ENCODE measurements around the gene ROR2. TPM values are rescaled to one million over a fixed set of nuclear protein-coding genes. Genes with fewer than 3 reads are reported as not detected.

The ROR2 gene
- total and polyA plus RNA-seq, 2 of the 13 experiments (the other 11 are each of a cell fraction or from before 2014, with no cell fraction given) = not detected

- Histone ChIP-seq H3K27ac (ENCODE audit: extremely low read length, insufficient read depth, low read length) (no peak overlapping the region), H3K4me1 (ENCODE audit: insufficient read depth, low read length) (no peaks in the 10 kb centered on the region), H3K4me3 (replicated peaks in 1 of 3; ENCODE audit: insufficient read depth in 1 of 3, low read depth in 2 of 3, low read length in 3 of 3) (no peak overlapping the region), H2AFZ (ENCODE audit: low read length) (no peak overlapping the region), H3K27me3 (ENCODE audit: control insufficient read depth in 1 of 2, insufficient read depth in 2 of 2, low read length in 2 of 2) (peaks cover 5 to 61% of the 10 kb centered on the region in 2 experiments; a peak in 4 of 5 replicates), H3K9ac (ENCODE audit: insufficient read depth, low read depth, low read length) (no peak overlapping the region), H4K20me1 (ENCODE audit: insufficient read depth, low read length) (no peaks in the 10 kb centered on the region), H3K4me2 (ENCODE audit: low read depth, low read length) (no peak overlapping the region), H3K79me2 (ENCODE audit: insufficient read depth, low read length) (no peaks in the 10 kb centered on the region), H3K9me3 (ENCODE audit: low read length) (no peaks in the 10 kb centered on the region), H3K36me3 (replicated peaks in 1 of 2; ENCODE audit: control insufficient read depth in 1 of 2, insufficient read depth in 2 of 2, low read length in 2 of 2) (no peaks in the 10 kb centered on the region)
- no peak for TF ChIP-seq ZNF142 (CRISPR knock-in tag; IDR thresholded peaks at IDR 0.05)
- no peak for TF ChIP-seq ZNF138 (CRISPR knock-in tag; IDR thresholded peaks at IDR 0.05; ENCODE audit: low read depth)
- no peak for TF ChIP-seq RNF2 (conservative IDR thresholded peaks at IDR 0.05; ENCODE audit: low read depth)
- no peak for TF ChIP-seq ZKSCAN1 (IDR thresholded peaks at IDR 0.05; ENCODE audit: low read length)
- TF ChIP-seq RELA (CRISPR knock-in tag; IDR thresholded peaks at IDR 0.05) = no peak
- TF ChIP-seq ELF3 (CRISPR knock-in tag; IDR thresholded peaks at IDR 0.05) = no peak
- no peak for TF ChIP-seq RFXANK (CRISPR knock-in tag; IDR thresholded peaks at IDR 0.05)
- TF ChIP-seq ARID4A (CRISPR knock-in tag; IDR thresholded peaks at IDR 0.05; ENCODE audit: borderline replicate concordance) = no peak
- TF ChIP-seq ZMYM4 (CRISPR knock-in tag; IDR thresholded peaks at IDR 0.05) = no peak
- TF ChIP-seq KAT8 (CRISPR knock-in tag; IDR thresholded peaks at IDR 0.05) = no peak
- no peak for TF ChIP-seq ZNF20 (CRISPR knock-in tag; IDR thresholded peaks at IDR 0.05)
- TF ChIP-seq ZC3H4 (CRISPR knock-in tag; IDR thresholded peaks at IDR 0.05; ENCODE audit: borderline replicate concordance) = no peak
- TF ChIP-seq TERF1 (CRISPR knock-in tag; IDR thresholded peaks at IDR 0.05) = no peak
- no peak for TF ChIP-seq ZNF335 (CRISPR knock-in tag; IDR thresholded peaks at IDR 0.05)
- no peak for TF ChIP-seq SALL1 (CRISPR knock-in tag; IDR thresholded peaks at IDR 0.05)
- ChIA-PET POLR2A (no interaction called here), CTCF (ENCODE audit: low intra/inter-chr PET ratio, low total read pairs) (no interaction called here)
- BruUV-seq (replicated peaks) = no TSS peak
- WGBS (ENCODE audit: low lambda C conversion rate) = 31% methylated on average over 7 of the region's 7 CpGs
- FAIRE-seq (no peak), ATAC-seq (no peak), DNase-seq (ENCODE audit: low spot score) (no peak)
- in situ Hi-C loops (cut with HindIII; ENCODE audit: extremely low pct_ligation_motif_present, low pct_unique_long_range_greater_than_20kb) (no loop called here), intact Hi-C loops (cut with micrococcal nuclease; ENCODE audit: unreplicated experiment) (no loop called here)
These were observed 114.4 kb downstream of the ROR2 start for GRCh38 chr9:91835632-91836031.
